GM19328 (cell line): Measurements from ENCODE around the gene STAG2.
"Not testable (repeated sequence)": the region's sequence is repeated elsewhere in the genome, so short reads cannot be mapped to it uniquely, and the experiment has no call there.

Source experiments
- ATAC-seq: cut with Tn5 transposase; IDR thresholded peaks from one replicate; pipeline ENCODE4 v1.9.1; 2021; ENCODE audit warnings: mild to moderate bottlenecking, moderate library complexity; ENCODE audit not compliant: unreplicated experiment

Gene STAG2

DNA sequence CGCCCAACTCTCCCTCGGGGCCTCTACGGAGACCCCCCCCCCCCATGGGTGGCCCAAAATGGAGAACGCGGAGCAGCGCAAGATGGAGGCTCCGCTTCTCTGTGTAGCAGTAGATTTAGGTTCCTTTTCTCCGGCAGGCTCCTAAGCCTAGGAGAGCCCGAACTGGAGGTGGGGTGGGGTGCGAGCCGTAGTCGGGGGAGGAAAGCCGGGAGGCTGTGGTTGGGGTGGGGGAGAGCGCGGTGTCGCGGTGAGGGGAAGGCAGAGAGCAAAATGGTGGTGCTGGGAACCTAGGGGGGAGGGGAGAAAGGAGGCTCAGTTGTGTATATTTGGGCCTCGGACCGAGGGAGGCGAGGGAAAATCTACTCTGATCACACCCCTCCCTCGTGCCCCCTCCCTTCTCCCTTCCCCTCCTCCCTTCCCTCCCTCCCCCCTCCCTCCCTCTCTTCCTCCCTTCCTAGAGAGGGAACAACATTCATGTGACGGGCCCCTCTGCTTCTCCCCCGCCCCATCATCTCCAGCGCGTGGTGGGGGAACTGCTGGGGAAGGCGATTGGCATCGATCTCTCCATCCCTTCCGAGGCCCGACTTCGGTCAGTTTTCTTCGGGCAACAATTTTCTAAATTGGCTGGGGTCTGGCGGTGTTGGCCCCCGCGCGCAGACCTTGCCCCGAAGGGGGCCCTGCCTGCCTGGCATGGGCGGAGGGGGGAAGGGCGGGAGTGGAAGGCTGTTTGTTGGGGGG is at the start of gene STAG2:
STAG2 (plus strand) TSS at position 439 of the 738 bp plus-strand sequence. CDS start 60,922 bp downstream, outside the sequence.
- no peak for ATAC-seq

DNA sequence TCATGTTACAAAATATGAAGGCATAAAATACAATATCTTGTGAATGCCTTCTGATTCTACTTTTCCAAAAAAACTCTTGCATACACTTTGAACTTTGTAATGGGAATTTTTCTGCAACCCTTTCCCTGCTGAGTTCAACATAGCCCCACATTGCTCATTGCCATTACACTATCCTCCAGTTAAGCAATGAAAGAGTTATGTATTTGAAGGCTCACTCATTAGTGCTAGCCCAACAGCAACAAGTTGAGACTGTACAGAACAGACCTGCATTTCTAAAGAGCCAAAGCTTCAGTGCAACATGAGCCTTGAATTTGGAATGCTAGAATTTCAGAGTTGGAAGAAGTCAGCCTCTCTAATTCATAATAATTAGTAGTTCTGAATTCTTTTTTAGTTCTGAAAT is 44.4 kb upstream of the STAG2 start:
- ATAC-seq, result no peak

DNA sequence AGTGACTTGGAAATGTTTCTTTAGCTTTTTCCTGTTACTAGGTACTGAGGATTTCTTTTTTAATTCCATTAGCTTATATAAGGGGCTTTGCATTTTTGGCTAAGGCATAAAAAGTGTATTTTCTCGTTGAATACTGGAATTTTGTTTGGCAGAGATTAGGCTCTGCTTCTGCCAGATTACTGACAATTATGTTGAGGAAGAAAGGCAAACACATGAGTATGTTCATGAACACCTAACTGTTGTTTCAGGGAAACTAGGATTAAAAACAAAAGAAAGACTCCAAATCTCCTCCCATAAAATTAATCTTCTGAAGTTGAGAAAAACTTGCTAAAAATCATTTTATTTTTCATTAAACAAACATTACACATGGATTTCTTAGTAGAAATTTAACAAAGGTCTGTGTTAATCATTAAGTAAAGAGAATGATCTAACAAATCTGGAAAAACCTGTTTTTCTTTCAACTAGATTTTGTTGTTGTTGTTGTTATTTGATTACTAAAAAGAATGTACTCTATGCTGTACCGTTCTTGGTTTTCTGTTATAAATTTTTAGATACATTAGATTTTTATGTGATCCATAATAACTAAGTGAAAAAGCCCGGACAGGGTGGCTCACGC is 43.3 kb upstream of the STAG2 start:
- ATAC-seq, result no peak

DNA sequence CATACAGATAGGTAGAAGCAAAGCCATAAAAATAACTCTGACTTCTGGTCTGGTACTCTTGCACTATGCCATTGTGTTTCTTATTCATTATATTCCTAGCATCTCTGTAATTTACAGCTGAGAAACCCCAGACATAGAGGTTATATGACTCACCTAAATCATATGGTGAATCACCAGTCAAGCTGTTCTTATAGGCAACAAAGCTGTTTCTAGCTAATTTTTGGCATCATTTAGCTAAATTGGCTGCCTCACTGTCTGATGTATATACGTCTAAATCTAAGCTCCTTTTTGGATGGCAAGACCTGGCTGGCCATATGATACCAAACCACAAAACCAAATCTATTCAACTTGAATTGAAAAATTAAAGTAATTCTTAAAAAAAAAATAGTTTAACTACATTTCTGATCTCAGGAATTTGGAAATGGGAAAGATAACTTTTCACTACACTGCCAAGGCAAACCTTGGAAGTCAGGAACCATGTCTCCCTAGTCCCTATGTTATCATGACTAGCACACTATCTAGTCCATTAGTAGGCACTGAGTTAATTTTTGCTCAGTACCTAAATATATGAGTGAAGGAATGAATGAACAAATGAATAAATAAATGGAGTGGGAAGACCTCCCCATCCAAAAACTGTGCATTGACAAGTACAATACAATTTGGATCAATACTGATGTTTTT is 41.3 kb upstream of the STAG2 start:
- ATAC-seq, result no peak

DNA sequence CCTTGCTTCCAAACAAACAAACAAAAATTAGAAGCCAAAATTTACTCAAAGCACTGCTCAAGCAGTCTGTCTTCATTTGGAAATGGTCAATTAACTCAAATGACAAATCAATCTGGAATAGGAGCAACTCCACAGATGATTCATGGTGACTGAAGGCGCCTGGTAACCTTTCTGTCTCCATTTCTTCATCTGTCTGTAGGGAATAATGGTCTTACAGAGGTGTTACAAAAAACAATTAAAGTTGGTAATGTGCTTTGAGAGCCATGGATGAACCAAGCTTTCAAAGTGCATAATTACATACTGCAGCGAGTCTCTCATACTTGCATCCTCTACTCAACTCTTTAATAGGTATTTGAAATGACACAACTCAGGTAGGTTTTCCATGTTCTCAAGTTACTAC is 38.3 kb upstream of the STAG2 start:
- ATAC-seq, result no peak

DNA sequence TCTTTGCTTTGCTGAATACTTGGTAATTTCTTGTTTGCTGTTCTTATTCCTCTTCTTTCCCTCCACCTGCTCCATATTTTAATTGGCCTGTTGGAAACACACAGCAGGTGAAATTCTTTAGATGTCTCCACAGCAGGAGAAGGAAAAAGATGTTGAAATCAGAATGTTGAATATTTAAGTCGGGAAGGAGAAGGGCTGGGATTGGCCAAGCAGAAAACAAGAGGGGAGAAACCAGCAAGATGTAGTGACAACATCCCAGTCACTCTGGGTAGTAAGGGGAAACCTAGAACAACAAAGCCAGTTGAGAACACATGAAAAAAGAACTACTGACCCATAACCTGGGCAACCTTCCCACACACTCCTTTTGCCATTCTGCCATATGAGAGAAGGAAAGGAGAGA is 37.3 kb upstream of the STAG2 start:
- ATAC-seq, result no peak

DNA sequence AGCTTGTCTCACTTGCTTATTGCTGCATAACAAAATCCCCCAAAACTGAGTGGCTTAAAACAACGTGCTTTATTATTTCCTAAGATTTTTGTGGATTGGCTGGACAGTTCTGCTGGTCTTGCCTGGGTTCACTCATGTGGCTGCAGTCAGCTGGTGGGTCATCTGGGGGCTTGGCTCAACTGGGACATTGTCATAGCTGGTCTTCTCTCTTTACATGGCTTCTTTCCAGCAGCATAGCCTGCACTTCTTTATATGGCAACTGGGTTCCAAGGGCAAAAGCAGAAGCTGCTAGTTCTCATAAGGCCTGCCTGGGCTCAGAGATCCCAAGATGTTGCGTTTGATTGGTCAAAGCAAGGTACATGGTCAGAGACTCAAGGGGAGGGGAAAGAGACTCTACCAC is 33.7 kb upstream of the STAG2 start:
- no peak for ATAC-seq

DNA sequence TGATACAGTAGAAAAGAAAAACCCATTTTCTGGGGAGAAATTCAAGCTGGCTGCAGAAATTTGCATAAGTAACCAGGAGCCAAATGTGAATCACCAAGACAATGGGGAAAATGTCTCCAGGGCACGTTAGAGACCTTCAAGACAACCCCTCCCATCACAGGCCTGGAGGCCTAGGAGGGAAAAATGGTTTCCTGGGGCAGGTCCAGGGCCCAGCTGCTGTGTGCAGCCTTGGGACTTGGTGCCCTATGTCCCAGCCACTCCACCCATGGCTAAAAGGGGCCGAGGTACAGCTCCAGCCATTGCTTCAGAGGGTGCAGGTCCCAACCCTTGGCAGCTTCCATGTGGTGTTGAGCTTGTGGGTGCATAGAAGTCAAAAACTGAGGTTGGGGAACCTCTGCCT is 29.5 kb upstream of the STAG2 start:
- not testable (repeated sequence) for ATAC-seq

DNA sequence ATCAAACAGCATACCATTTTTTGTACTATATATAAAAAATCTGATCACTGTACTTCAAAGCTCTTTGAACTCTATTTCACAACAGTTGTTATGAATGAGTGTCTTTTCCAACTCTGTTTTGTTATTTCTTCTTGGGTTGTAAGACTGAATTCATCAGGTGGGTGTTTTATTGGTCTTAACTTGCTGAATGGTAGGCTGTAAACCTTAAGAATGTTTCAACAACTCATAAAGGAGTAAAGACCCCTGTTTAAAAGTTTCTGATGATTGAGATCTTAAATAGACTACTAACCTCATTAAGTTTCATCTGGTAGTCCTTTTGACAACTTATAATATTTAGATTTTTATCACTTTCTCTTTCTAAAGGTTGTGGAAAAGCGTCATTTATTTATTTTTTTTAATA is 18.4 kb upstream of the STAG2 start:
- ATAC-seq, result no peak

DNA sequence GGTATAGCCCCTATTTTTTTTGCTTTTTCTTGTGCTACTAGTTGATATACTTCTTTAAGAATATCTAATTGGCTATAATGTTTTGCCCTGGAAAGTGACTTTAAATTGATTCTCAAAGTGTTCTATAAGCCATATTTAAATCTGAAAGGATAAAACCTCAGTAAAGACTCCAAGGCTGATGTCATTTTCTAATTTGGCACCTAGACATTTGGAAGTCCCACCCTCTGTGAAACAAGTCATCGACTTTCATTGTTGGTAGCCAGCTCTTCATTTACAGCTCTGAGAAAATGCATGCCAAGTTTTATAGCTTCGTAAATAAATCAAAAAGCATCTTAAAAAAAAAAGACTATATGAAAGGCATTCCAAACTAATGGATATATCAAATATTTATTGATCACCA is 18.0 kb upstream of the STAG2 start:
- no peak for ATAC-seq

DNA sequence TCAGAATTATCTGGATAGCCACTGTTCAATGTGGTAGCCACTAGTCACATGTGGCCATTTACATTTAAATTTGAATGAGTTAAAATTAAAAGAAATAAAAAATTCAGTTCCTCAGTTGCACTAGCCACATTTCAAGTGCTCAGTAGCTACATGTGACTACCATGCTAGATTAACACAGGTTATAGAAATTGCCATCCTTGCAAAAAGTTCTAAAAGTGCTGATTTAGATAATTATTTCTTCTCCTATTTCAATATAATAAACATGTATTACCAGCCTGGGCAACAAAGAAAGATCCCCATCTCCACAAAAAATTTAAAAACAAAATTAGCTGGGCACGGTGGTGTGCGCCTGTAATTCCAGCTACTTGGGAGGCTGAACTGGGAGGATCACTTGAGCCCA is 11.7 kb upstream of the STAG2 start:
- no peak for ATAC-seq

DNA sequence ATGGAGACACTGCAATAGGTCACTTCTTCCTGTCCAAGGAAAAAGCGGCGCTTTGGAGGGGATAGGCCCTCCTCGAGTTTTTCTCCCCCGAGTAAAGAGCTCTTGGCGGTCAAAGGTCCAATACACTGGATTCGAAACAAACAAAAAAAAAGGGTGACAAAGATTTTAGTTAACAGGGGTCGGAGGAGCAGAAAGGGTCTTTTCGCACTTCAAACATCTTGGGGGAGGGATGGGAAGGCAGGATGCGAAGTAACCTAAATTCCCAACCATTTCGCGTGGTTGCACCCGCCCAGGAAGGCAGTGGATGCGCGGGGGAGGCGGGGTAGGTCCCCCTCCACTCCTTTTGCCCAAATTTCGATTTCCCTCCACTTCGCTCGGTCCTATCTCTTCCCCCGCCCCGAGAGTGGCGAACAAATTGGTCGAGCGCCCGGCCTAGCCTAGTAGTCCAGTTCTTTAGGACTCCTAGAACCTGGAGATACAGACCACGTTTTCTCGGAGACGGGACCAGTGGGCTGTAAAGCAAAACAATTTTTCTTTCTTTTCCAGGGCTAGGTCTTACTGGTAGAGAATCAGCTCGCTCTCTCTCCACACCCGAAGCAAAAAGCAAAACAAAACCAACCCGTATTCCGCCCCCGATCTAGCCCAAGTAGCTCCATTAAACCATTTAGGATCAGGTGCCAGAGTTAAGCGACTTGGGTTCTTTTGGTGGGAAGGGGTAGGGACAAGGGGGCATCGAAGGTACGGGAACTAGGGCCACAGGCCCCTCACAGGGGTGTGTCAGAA is 2.0 kb upstream of the STAG2 start:
- ATAC-seq, result no peak

DNA sequence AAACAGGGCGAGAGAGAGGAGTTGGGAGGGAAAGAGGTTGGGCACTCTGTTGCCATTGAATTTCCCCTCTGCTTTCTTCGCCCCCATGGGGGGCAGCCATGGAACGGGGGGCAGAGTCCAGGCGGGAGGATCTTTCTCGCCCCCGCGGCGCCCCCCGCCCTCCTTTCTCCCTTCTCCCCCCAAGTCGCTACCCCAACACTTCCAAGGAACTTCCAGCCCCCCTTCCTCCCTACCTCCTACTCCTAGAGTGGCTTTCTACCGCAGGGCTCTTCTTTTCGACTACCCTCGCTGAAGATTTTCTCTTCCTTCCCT is 594 bp upstream of the STAG2 start:
- ATAC-seq, result no peak

DNA sequence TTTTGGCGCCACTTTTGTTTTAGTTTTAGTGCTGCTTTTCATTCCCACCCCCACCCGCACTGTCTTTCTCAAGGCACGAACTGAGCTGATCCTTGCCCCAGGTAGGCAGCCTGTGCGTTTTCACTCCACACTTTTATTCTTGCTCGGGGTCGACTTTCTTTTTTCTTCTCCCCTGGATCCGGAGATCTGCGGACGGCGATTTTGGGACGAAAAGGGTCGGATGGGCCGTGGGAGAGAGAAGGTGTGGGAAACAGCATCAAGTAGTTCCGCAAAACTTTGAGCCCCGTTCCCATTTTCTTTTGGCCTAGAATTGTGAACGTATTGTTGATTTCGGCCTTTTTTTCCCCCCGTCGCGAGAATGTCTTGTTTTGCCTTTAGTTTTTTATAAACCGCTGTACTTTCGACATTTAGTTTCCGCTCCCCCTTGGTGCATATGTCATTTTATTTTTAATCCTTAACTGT is 531 bp downstream of the STAG2 start:
- no peak for ATAC-seq

DNA sequence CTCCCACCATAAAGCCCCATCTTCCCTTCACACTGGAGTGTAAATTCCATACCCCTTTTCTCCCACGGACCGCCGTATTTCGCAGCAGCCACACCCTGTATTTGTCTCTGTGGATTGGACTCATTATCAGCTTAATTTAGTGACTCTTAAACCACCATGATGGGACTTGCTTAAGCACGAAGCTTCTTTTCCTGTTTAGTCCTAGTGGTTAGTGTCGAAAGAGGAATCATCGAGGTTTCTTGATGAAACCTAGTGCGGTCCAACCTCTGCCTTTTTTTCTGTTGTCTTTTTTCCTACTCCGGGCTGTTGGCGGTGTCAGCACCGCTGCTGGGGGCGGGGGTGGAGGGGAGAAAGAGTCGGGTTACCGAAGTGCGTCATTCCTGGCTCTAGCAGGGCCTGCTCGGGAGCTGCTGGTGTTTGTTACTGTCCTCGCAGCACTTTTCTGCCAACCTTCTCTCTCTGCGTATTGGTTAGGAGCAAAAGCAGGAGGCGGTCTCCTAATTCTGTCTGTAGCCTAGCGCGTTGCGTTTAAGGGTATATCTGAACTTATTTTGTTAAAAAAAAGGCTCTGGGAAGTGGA is 1.4 kb downstream of the STAG2 start:
- peak; percentile 48 for ATAC-seq

DNA sequence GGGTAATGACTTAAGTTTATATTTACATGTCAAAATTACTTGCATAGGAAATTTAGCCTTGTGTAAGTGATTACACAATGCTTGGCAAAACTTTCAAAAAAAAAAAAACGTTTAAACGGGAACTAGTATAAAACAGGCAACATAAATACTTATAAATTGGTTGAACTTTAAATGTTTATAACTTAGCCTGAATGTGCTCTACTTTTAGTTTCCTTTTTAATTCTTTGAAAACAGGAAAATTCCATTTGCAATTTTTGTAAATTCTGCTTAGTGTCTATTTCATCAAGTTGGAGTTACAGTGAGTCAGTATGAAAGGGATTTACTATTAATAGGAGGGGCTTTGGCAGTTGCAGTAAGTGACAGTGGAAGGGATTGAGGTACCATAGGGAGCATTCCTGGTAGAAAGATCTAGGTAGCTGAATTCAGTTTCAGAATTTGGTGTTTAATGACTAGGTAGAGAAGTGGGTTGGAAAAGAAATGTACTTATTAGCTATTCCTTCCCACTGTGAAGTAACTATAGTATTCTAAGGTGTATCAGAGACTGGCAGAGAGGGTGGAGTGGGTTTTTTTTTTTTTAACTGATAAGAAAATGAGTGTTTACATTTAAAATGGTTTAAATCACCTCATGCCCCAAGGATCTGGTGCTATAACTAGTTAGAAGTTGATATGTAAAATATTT is 2.8 kb downstream of the STAG2 start:
- ATAC-seq, result no peak

DNA sequence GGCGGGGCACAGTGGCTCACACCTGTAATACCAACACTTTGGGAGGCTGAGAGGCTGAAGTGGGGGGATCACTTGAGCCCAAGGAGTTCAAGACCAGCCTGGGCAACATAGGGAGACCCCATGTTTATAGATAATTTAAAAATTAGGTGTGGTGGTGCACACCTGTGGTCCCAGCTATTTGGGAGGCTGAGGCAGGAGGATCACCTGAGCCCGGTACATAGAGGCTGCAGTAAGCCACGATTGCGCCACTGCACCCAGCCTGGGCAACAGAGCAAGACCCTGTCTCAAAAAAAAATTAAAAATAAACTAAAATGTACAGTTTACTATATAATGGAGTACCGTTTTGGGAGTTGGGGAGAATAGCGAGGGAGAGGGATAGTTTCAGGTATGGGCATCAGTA is 4.2 kb downstream of the STAG2 start:
- ATAC-seq, result no peak

DNA sequence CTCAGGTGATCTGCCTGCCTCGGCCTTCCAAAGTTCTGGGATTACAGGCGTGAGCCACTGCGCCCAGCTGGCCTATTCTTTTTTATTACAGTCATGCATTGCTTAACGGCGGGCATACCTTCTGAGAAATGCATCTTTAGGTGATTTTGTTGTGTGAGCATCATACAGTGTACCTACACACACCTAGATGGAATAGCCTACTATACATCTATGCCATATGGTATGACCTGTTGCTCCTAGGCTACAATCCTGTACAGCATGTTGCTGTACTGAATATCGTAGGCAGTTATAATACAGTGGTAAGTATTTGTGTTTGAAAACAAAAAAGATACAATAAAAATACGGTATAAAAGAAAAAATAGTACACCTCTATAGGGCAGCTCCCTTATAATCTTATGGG is 6.0 kb downstream of the STAG2 start:
- no peak for ATAC-seq

DNA sequence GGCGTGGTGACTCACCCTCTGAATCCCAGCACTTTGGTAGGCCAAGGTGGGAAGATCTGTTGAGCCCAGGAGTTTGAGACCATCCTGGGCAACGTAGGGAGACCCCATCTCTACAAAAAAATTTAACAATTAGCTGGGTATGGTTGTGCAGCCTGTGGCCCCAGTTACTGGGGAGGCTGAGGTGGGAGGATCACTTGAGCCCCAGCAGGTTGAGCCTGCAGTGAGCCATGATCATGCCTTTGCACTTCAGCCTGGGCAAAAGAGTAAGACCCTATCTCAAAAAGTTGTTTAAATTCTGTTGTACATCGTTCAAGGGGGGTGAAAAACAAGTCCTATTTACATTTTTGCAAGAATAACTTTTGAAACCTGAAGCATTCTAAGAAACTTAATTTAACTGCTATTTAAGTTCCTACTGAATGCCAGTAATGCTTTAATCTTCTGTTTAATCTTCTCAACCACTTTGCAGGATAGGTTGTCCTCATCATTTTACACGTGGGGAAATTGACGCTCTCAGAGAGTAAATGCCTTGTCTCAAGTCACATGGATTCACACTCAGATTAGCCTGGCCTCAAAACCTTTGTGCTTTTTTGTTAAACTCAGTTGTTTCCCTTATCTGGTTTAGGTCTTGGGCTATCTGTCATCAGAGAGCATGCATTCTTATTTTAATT is 7.0 kb downstream of the STAG2 start:
- no peak for ATAC-seq

DNA sequence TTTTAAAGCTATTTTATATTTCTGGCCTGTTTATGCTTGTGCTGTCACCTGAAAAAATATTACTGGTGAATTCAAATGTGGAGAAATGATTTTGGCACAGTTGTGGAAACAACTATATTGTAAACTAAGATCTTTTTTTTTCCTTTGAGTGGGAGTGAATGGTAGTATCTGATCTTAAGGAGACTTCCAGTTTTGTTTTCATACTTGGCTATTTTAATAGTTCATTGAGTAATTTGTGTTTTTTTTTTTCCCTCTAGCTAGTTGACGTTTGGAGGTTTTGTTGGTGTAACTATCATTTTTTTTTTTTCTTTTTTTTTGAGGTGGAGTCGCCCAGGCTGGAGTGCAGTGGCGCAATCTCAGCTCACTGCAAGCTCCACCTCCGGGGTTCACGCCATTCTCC is 10.5 kb downstream of the STAG2 start:
- no peak for ATAC-seq
